CD4-positive, alpha-beta T cell treated with Interleukin-21 for 1 hour (primary cell): Measurements from ENCODE around the gene PRKAB2.

Source experiments
- DNase-seq: peaks from one replicate; pipeline ENCODE4 v3.0.0-alpha.2; 2020

The PRKAB2 gene

GRCh38 chr1:147105909-147106308 is 66.4 kb downstream of the PRKAB2 start:
- DNase-seq: no peak
